8988T (cell line): Measurements from ENCODE around the gene ANKRD12.

Source experiments
- DNase-seq: peaks from one replicate; pipeline ENCODE4 v3.0.0; 2011

The ANKRD12 gene

GRCh38 chr18:9296233-9297006, 159.8 kb downstream of the ANKRD12 start:
- no peak for DNase-seq

- no peak for DNase-seq
Observed at GRCh38 chr18:9297007-9297393, 160.4 kb downstream of the ANKRD12 start.

- DNase-seq: no peak
Observed at GRCh38 chr18:9304388-9305070, 167.9 kb downstream of the ANKRD12 start.

- DNase-seq: no peak
Observed at GRCh38 chr18:9319333-9319732, 182.8 kb downstream of the ANKRD12 start.

GRCh38 chr18:9321017-9321452, 184.5 kb downstream of the ANKRD12 start:
- DNase-seq: no peak

- no peak for DNase-seq
Observed at GRCh38 chr18:9321736-9322135, 185.2 kb downstream of the ANKRD12 start.

GRCh38 chr18:9322744-9323143, 186.2 kb downstream of the ANKRD12 start:
- no peak for DNase-seq

- DNase-seq: no peak
Observed at GRCh38 chr18:9323750-9324445, 187.3 kb downstream of the ANKRD12 start.

GRCh38 chr18:9325716-9326115, 189.1 kb downstream of the ANKRD12 start:
- DNase-seq: no peak

- DNase-seq: no peak
Observed at GRCh38 chr18:9328776-9329175, 192.2 kb downstream of the ANKRD12 start.

GRCh38 chr18:9329471-9329870, 192.9 kb downstream of the ANKRD12 start:
- no peak for DNase-seq

- DNase-seq: no peak
Observed at GRCh38 chr18:9330419-9330818, 193.8 kb downstream of the ANKRD12 start.

GRCh38 chr18:9333441-9334328, 197.1 kb downstream of the ANKRD12 start:
- DNase-seq: peak; percentile 27

GRCh38 chr18:9334329-9334972, 197.9 kb downstream of the ANKRD12 start, which contains the start of gene TWSG1:
Gene TWSG1, plus strand, starts transcription at chr18:9334773. Its CDS starts 2,457 bp downstream, at chr18:9337230.
- peak; percentile 93 for DNase-seq

- DNase-seq: peak; percentile 45
Observed at GRCh38 chr18:9334973-9335696, 198.6 kb downstream of the ANKRD12 start.
